ENCODE results near the gene SMC2.

DNA sequence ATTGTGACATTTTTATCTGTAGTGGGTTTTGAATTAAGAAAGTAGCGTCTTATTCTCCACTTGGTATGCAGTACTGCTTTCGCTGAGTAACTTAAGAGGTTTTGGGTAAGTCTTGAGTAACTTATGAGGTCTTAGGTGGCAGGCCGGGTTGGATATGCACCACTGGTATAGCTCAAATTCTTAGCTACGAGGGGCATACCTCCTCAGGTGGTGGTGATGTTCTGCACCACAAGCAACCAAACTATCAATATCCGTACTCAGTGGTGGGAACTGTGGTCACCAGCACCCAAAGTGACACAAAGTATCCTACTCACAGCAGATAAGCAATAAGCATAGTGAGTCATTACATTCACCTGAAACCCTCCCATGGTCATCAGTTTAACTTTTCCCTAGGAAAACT is 13.7 kb downstream of the SMC2 start:
- TF ChIP-seq, protein P1, sequence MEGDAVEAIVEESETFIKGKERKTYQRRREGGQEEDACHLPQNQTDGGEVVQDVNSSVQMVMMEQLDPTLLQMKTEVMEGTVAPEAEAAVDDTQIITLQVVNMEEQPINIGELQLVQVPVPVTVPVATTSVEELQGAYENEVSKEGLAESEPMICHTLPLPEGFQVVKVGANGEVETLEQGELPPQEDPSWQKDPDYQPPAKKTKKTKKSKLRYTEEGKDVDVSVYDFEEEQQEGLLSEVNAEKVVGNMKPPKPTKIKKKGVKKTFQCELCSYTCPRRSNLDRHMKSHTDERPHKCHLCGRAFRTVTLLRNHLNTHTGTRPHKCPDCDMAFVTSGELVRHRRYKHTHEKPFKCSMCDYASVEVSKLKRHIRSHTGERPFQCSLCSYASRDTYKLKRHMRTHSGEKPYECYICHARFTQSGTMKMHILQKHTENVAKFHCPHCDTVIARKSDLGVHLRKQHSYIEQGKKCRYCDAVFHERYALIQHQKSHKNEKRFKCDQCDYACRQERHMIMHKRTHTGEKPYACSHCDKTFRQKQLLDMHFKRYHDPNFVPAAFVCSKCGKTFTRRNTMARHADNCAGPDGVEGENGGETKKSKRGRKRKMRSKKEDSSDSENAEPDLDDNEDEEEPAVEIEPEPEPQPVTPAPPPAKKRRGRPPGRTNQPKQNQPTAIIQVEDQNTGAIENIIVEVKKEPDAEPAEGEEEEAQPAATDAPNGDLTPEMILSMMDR (IDR thresholded peaks at IDR 0.05; ENCODE audit: borderline replicate concordance, extremely low read depth, low read length, poor library complexity, severe bottlenecking), result no peak
- no peak for TF ChIP-seq EZH2 (IDR thresholded peaks at IDR 0.05; ENCODE audit: borderline replicate concordance, low read depth, low read length, severe bottlenecking)
